Renal cortical epithelial cell (primary cell): ENCODE results near the gene SERPINA10. TPM values are rescaled to one million over a fixed set of nuclear protein-coding genes. Genes with fewer than 3 reads are reported as not detected.
"Not testable (repeated sequence)": the region's sequence is repeated elsewhere in the genome, so short reads cannot be mapped to it uniquely, and the experiment has no call there.

ENCODE experiments used
- DNase-seq: peaks from one replicate; pipeline ENCODE4 v3.0.0-alpha.2; 2011; ENCODE audit warnings: low read depth
- total RNA-seq: library from RNA; depleted of rRNA; stranded (reverse); fragments of >200 nt; gene quantifications from 2 replicates; pipeline ENCODE4 v1.2.3, GENCODE V29; 2014

The SERPINA10 gene
- total RNA-seq, 1 donor from 2014 or later, result not detected

- peak; percentile 67 for DNase-seq
These were observed 8.8 kb downstream of the SERPINA10 start for GRCh38 chr14:94284221-94284620.

- no peak for DNase-seq
These were observed 9.9 kb downstream of the SERPINA10 start for GRCh38 chr14:94282991-94283723.

- no peak for DNase-seq
These were observed 14.3 kb downstream of the SERPINA10 start for GRCh38 chr14:94278731-94279130.

GRCh38 chr14:94276898-94277561 lies 16.0 kb downstream of the SERPINA10 start:
- DNase-seq, result peak; percentile 25

GRCh38 chr14:94269156-94269555 lies 23.9 kb downstream of the SERPINA10 start:
- no peak for DNase-seq

- not testable (repeated sequence) for DNase-seq
These were observed 24.5 kb downstream of the SERPINA10 start for GRCh38 chr14:94268582-94268981.

- DNase-seq, result no peak
These were observed 25.7 kb downstream of the SERPINA10 start for GRCh38 chr14:94267352-94267751.

GRCh38 chr14:94264195-94264594 lies 28.9 kb downstream of the SERPINA10 start:
- not testable (repeated sequence) for DNase-seq

GRCh38 chr14:94244182-94244581 lies 48.9 kb downstream of the SERPINA10 start:
- no peak for DNase-seq

GRCh38 chr14:94239406-94239805 lies 53.7 kb downstream of the SERPINA10 start:
- no peak for DNase-seq

- DNase-seq, result no peak
These were observed 55.1 kb downstream of the SERPINA10 start for GRCh38 chr14:94237983-94238382.

- DNase-seq, result no peak
These were observed 56.0 kb downstream of the SERPINA10 start for GRCh38 chr14:94237046-94237445.

Other genes starting within 250 kb of the SERPINA10 start
- 114 and 161 TPM in 2 replicates for gene DDX24, start 212.1 kb downstream of the SERPINA10 start, total RNA-seq
- 7.5 and 15.3 TPM in 2 replicates for gene IFI27L1, start 212.0 kb downstream of the SERPINA10 start, total RNA-seq
- gene IFI27, start 182.5 kb downstream of the SERPINA10 start, total RNA-seq, result 3.0 and 179 TPM in 2 replicates
- 31.2 and 53.8 TPM in 2 replicates for gene IFI27L2, start 163.7 kb downstream of the SERPINA10 start, total RNA-seq
- 1.2 and 3.3 TPM in 2 replicates for gene PPP4R4, start 118.9 kb downstream of the SERPINA10 start, total RNA-seq
- 0.35 and 0.65 TPM in 2 replicates for gene SERPINA6, start 30.1 kb upstream of the SERPINA10 start, total RNA-seq
- gene SERPINA2, start 73.4 kb upstream of the SERPINA10 start, total RNA-seq, result 0.10 TPM in 1 of 2 replicates, not detected in the other
- 32.1 and 137 TPM in 2 replicates for gene SERPINA1, start 95.3 kb upstream of the SERPINA10 start, total RNA-seq
- not detected in 2 replicates for gene SERPINA11, start 159.5 kb upstream of the SERPINA10 start, total RNA-seq
- gene SERPINA9, start 182.9 kb upstream of the SERPINA10 start, total RNA-seq, result not detected in 2 replicates
- gene SERPINA12, start 216.2 kb upstream of the SERPINA10 start, total RNA-seq, result not detected in 2 replicates